H1 (cell line): Measurements from ENCODE around the gene ZNF473. TPM values are rescaled to one million over a fixed set of nuclear protein-coding genes. Genes with fewer than 3 reads are reported as not detected.

Source experiments
- CTCF ChIA-PET: fragments of 300-600 bp; sonication (Branson Sonifier 250); formaldehyde crosslinking; loops from one replicate; lab custom pipeline; 2021; ENCODE audit not compliant: partially characterized antibody; lab: Charles Lee
- POLR2A ChIA-PET: fragments of 300-600 bp; sonication (Branson Sonifier 250); formaldehyde crosslinking; loops from one replicate; lab custom pipeline; 2021; ENCODE audit warnings: inconsistent platforms; ENCODE audit not compliant: partially characterized antibody; lab: Charles Lee
- DNase-seq, 2 experiments: peaks; one replicate each; pipeline versions ENCODE4 v3.0.0 to v3.0.0-alpha.2; 2010 to 2022; ENCODE audit warnings: low spot score in 2 of 2, low read depth in 1 of 2, mixed read lengths in 1 of 2
- FAIRE-seq: peaks from 2 replicates; lab custom pipeline; 2011; peaks lifted over from hg19 to GRCh38; lab: Jason Lieb, UNC
- H2AFZ ChIP-seq: 2 replicates; pipeline ENCODE4 v1.8.1; 2012; ENCODE audit warnings: low read length, inconsistent platforms
- H2AK5ac ChIP-seq: 2 replicates; pipeline ENCODE4 v1.6.1; 2013; ENCODE audit warnings: low read depth, low read length
- H2BK120ac ChIP-seq: replicated peaks from 2 replicates; pipeline ENCODE3; 2013; ENCODE audit warnings: low read depth, low read length, inconsistent platforms
- H2BK12ac ChIP-seq: 2 replicates; pipeline ENCODE4 v1.6.1; 2013; ENCODE audit warnings: low read depth, low read length
- H2BK15ac ChIP-seq: 2 replicates; pipeline ENCODE4 v1.6.1; 2013; ENCODE audit warnings: low read length
- H2BK20ac ChIP-seq: 2 replicates; pipeline ENCODE4 v1.6.1; 2013; ENCODE audit warnings: low read length
- H2BK5ac ChIP-seq: 2 replicates; pipeline ENCODE4 v1.6.1; 2013; ENCODE audit warnings: low read depth, low read length
- H3K14ac ChIP-seq: 2 replicates; pipeline ENCODE4 v1.6.1; 2013; ENCODE audit warnings: inconsistent platforms; ENCODE audit not compliant: insufficient read length
- H3K18ac ChIP-seq: 2 replicates; pipeline ENCODE4 v1.6.1; 2013; ENCODE audit warnings: low read length; ENCODE audit errors: extremely low read depth
- H3K23ac ChIP-seq: 2 replicates; pipeline ENCODE4 v1.6.1; 2013; ENCODE audit warnings: inconsistent platforms; ENCODE audit not compliant: insufficient read length
- H3K23me2 ChIP-seq: 2 replicates; pipeline ENCODE4 v1.6.1; 2013; ENCODE audit warnings: low read depth, low read length
- H3K27ac ChIP-seq: 2 replicates; pipeline ENCODE4 v1.6.1; 2011; ENCODE audit warnings: low read depth, low read length, inconsistent platforms
- H3K27me3 ChIP-seq, 4 experiments: replicated peaks in 1 of 4; 1 replicate in 1 of 4; 2 replicates in 3 of 4; pipeline versions ENCODE4 v1.6.1 to v1.8.1; 2011 to 2013; ENCODE audit warnings: low read length in 3 of 4, mild to moderate bottlenecking in 3 of 4, inconsistent platforms in 2 of 4, mixed read lengths in 2 of 4, moderate library complexity in 1 of 4; ENCODE audit not compliant: control insufficient read depth in 3 of 4, insufficient read depth in 3 of 4; ENCODE audit errors: extremely low read depth in 1 of 4
- H3K36me3 ChIP-seq, 4 experiments: 2 replicates each; pipeline versions ENCODE4 v1.6.1 to v1.8.1; 2011 to 2013; ENCODE audit warnings: mild to moderate bottlenecking in 4 of 4, low read length in 3 of 4, moderate library complexity in 2 of 4, control low read depth in 1 of 4, inconsistent platforms in 1 of 4; ENCODE audit not compliant: insufficient read depth in 4 of 4, control insufficient read depth in 2 of 4
- H3K4ac ChIP-seq: replicated peaks from 2 replicates; pipeline ENCODE3; 2013; ENCODE audit warnings: low read length, low read depth, mixed read lengths, inconsistent platforms; ENCODE audit not compliant: insufficient read length
- H3K4me1 ChIP-seq, 4 experiments: replicated peaks in 1 of 4; 1 replicate in 1 of 4; 2 replicates in 3 of 4; pipeline versions ENCODE4 v1.6.1 to v1.8.1; 2011 to 2013; ENCODE audit warnings: low read length in 3 of 4, inconsistent platforms in 2 of 4, mixed read lengths in 1 of 4; ENCODE audit not compliant: insufficient read depth in 4 of 4, control insufficient read depth in 3 of 4
- H3K4me2 ChIP-seq, 2 experiments: 2 replicates each; pipeline versions ENCODE4 v1.6.1 to v1.8.1; 2011 to 2013; ENCODE audit warnings: low read depth in 2 of 2, low read length in 2 of 2, control low read depth in 1 of 2, inconsistent platforms in 1 of 2, mild to moderate bottlenecking in 1 of 2; ENCODE audit not compliant: insufficient read depth in 1 of 2
- H3K4me3 ChIP-seq, 4 experiments: fragments of 200-600, 300-600 bp in 1 of 4; sonication (generic), shearing (Covaris generic), sonication (Bioruptor Twin) in 1 of 4; 2 replicates each; pipeline versions ENCODE4 v1.5.1 to v1.8.1; 2011 to 2016; ENCODE audit warnings: low read length in 4 of 4, low read depth in 3 of 4, control low read depth in 2 of 4, inconsistent platforms in 2 of 4, mild to moderate bottlenecking in 2 of 4, mixed read lengths in 1 of 4, moderate library complexity in 1 of 4; ENCODE audit not compliant: insufficient read depth in 2 of 4; ENCODE audit errors: extremely low read depth in 1 of 4
- H3K56ac ChIP-seq: replicated peaks from 2 replicates; pipeline ENCODE3; 2013; ENCODE audit warnings: low read depth, mild to moderate bottlenecking, mixed read lengths, low read length, inconsistent platforms; ENCODE audit not compliant: insufficient read length
- H3K79me1 ChIP-seq: 2 replicates; pipeline ENCODE4 v1.6.1; 2013; ENCODE audit warnings: low read depth, low read length, control low read depth
- H3K79me2 ChIP-seq, 2 experiments: 2 replicates each; pipeline versions ENCODE4 v1.6.1 to v1.8.1; 2012 to 2013; ENCODE audit warnings: low read length in 2 of 2, mild to moderate bottlenecking in 2 of 2, inconsistent platforms in 1 of 2; ENCODE audit not compliant: insufficient read depth in 2 of 2, control insufficient read depth in 1 of 2
- H3K9ac ChIP-seq, 4 experiments: replicated peaks in 1 of 4; 1 replicate in 1 of 4; 2 replicates in 3 of 4; pipeline versions ENCODE4 v1.6.1 to v1.8.1; 2011 to 2013; ENCODE audit warnings: low read depth in 3 of 4, low read length in 3 of 4, control low read depth in 2 of 4, mild to moderate bottlenecking in 2 of 4, moderate library complexity in 2 of 4, inconsistent platforms in 1 of 4; ENCODE audit errors: extremely low read depth in 1 of 4
- H3K9me3 ChIP-seq, 2 experiments: 2 replicates each; pipeline versions ENCODE4 v1.6.1 to v1.8.1; 2012 to 2013; ENCODE audit warnings: mild to moderate bottlenecking in 2 of 2, moderate library complexity in 2 of 2, control low read depth in 1 of 2, inconsistent platforms in 1 of 2, low read depth in 1 of 2, low read length in 1 of 2, mixed read lengths in 1 of 2; ENCODE audit not compliant: insufficient read depth in 2 of 2
- H4K20me1 ChIP-seq, 2 experiments: replicated peaks in 1 of 2; 2 replicates each; pipeline versions ENCODE3 to v1.8.1; 2011 to 2013; ENCODE audit warnings: inconsistent platforms in 2 of 2, low read length in 2 of 2, mild to moderate bottlenecking in 1 of 2; ENCODE audit not compliant: insufficient read depth in 2 of 2, control insufficient read depth in 1 of 2
- H4K5ac ChIP-seq: 2 replicates; pipeline ENCODE4 v1.6.1; 2013; ENCODE audit warnings: low read length, low read depth, mixed read lengths, inconsistent platforms; ENCODE audit not compliant: insufficient read length
- H4K8ac ChIP-seq: 2 replicates; pipeline ENCODE4 v1.8.0; 2013; ENCODE audit warnings: mild to moderate bottlenecking, moderate library complexity, low read length, inconsistent platforms; ENCODE audit not compliant: insufficient read depth; ENCODE audit errors: extremely low read depth
- H4K91ac ChIP-seq: replicated peaks from 2 replicates; pipeline ENCODE3; 2013; ENCODE audit warnings: low read length, mixed read lengths, inconsistent platforms; ENCODE audit not compliant: insufficient read length
- CEBPB ChIP-seq: IDR thresholded peaks from 2 replicates; pipeline ENCODE4 v1.6.1; 2012; ENCODE audit warnings: low read depth, low read length
- CTCF ChIP-seq, 3 experiments: IDR thresholded peaks; 1 replicate in 2 of 3; 2 replicates in 1 of 3; pipeline versions ENCODE4 v1.5.1 to v1.6.1; 2011; ENCODE audit warnings: low read length in 3 of 3, mild to moderate bottlenecking in 3 of 3, inconsistent platforms in 2 of 3, low read depth in 1 of 3, moderate library complexity in 1 of 3; ENCODE audit not compliant: insufficient read depth in 1 of 3; ENCODE audit errors: control extremely low read depth in 1 of 3
- EGR1 ChIP-seq: IDR thresholded peaks from 2 replicates; pipeline ENCODE4 v1.6.1; 2011; ENCODE audit warnings: low read depth, low read length, borderline replicate concordance
- FOSL1 ChIP-seq: IDR thresholded peaks from 2 replicates; pipeline ENCODE4 v1.6.1; 2011; ENCODE audit warnings: mild to moderate bottlenecking, low read depth, low read length, moderate library complexity; ENCODE audit not compliant: insufficient read depth
- RNF2 ChIP-seq: fragments of 200-900, 300-1000 bp; sonication (generic); IDR thresholded peaks from 2 replicates; pipeline ENCODE4 v1.7.1; 2016; ENCODE audit warnings: borderline replicate concordance, low read depth, mild to moderate bottlenecking, antibody characterized with exemption, low read length; ENCODE audit not compliant: poor library complexity, severe bottlenecking; ENCODE audit errors: missing control alignments
- SP1 ChIP-seq: IDR thresholded peaks from 2 replicates; pipeline ENCODE4 v1.6.1; 2011; ENCODE audit warnings: low read depth, low read length
- SRF ChIP-seq: IDR thresholded peaks from 2 replicates; pipeline ENCODE4 v1.6.1; 2011; ENCODE audit warnings: mild to moderate bottlenecking, low read depth, low read length, moderate library complexity
- SUZ12 ChIP-seq: fragments of 200-600 bp; sonication (generic); IDR thresholded peaks from 2 replicates; pipeline ENCODE4 v1.6.1; 2012; ENCODE audit warnings: mild to moderate bottlenecking, inconsistent platforms, low read length, moderate library complexity, mixed read lengths
- YY1 ChIP-seq: IDR thresholded peaks from 2 replicates; pipeline ENCODE4 v1.6.1; 2011; ENCODE audit warnings: low read depth, mild to moderate bottlenecking, low read length
- WGBS, 2 experiments: shearing (Covaris generic) in 1 of 2; methylation state at CpG; one replicate each; pipeline versions ENCODE4 v1.1.6 to v1.1.7; 2013 to 2015; ENCODE audit warnings: low lambda C conversion rate in 2 of 2, mixed read lengths in 2 of 2, inconsistent platforms in 1 of 2, low coverage in 1 of 2, missing lambda C conversion rate in 1 of 2; ENCODE audit not compliant: insufficient replicate concordance in 2 of 2, insufficient coverage in 1 of 2, insufficient read length in 1 of 2; ENCODE audit errors: extremely low coverage in 1 of 2, missing lambda C conversion rate in 1 of 2; 5-methylcytosine and 5-hydroxymethylcytosine counted together
- polyA plus RNA-seq, 7 experiments: library from polyadenylated mRNA; depleted of rRNA in 3 of 7; stranded (reverse) in 5 of 7; unstranded in 2 of 7; fragments of >200 nt in 5 of 7; fragments of 200-250 nt in 2 of 7; gene quantifications; 1 replicate in 5 of 7; 2 replicates in 1 of 7; 4 replicates in 1 of 7; pipeline versions ENCODE4 v1.2.1 to v1.2.3, GENCODE V29; 2011 to 2013; ENCODE audit warnings: missing spikeins in 2 of 7, mixed read lengths in 2 of 7
- total RNA-seq: library from RNA; stranded (reverse); fragmentation: NEBNext Ultra II Directional; extraction: Animal tissue kit (Norgen Biotek cat#: 25700); gene quantifications from 2 replicates; pipeline ENCODE4 v1.2.1, GENCODE V29; 2021
- TF ChIP-seq, protein P1 (sequence below): IDR thresholded peaks from 2 replicates; pipeline ENCODE4 v1.6.1; 2012; ENCODE audit warnings: inconsistent platforms

ZNF473 gene
- total and polyA plus RNA-seq, 2 of the 8 experiments (the other 6 are each of a cell fraction or from before 2014, with no cell fraction given): 5.2 to 11.7 TPM

DNA sequence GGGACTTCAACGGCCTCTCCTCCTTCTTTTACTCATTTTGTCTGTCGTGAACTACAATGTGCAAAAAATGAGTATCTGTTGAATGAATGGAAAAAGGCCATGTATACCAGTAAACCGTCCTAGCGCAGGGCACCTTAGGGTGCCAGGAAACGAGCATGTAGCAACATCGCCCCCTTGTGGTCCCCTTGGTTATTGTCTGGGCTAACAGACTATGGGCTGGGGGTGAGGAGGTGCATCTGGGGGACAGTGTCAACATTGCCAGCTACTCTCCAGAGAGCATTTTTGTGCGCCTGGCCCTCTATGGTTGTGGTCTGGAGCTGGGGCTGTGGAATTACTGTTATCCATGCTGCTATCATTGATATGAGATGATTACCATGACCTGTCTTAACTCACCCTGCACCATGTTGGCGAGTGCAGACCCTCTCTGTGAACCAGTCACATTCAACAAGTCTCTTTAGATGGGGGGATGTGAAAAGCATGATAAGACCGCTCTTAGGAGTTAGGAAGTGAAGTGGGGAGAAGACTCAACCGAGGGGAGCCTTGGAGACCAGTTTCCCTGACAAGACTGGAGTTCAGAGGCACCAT is 42.1 kb upstream of the ZNF473 start:
- Histone ChIP-seq H2AK5ac (no peak overlapping the region), H3K18ac (no peak overlapping the region), H3K4me3 (no peak overlapping the region), H3K56ac (no peak overlapping the region), H3K27ac (no peak overlapping the region), H3K4me1 (no peaks in the 10 kb centered on the region), H4K8ac (no peak overlapping the region), H4K20me1 (peaks cover 0 to 27% of the 10 kb centered on the region in 2 experiments), H3K79me1 (no peaks in the 10 kb centered on the region), H3K36me3 (no peaks in the 10 kb centered on the region), H3K79me2 (no peaks in the 10 kb centered on the region), H2BK15ac (no peak overlapping the region), H2AFZ (no peak overlapping the region), H3K23ac (no peak overlapping the region), H2BK20ac (no peak overlapping the region), H3K14ac (no peak overlapping the region), H3K27me3 (no peaks in the 10 kb centered on the region), H3K23me2 (no peaks in the 10 kb centered on the region), H3K9ac (no peak overlapping the region), H2BK120ac (no peak overlapping the region), H4K91ac (no peak overlapping the region), H3K4ac (no peak overlapping the region), H2BK5ac (no peak overlapping the region), H3K4me2 (no peak overlapping the region), H3K9me3 (no peaks in the 10 kb centered on the region), H4K5ac (no peak overlapping the region), H2BK12ac (no peak overlapping the region)
- DNase-seq: peak in 1 of 2 experiments; percentile 88
- ChIA-PET POLR2A (interaction anchor here (1.0 to 6.1 kb wide), 3 partner anchors 12 to 54 kb away, joined by 3 to 36 read pairs (median 15); partner anchors contain the start of gene NUP62), CTCF (interaction anchor here (0.7 to 16.2 kb wide), 26 partner anchors 11 to 152 kb away, joined by 3 to 231 read pairs (median 6); partner anchors contain the start of gene NUP62)
- FAIRE-seq: peak; percentile 78
- WGBS, 2 experiments: 43% methylated on average over 10 of the region's 10 CpGs; no CpG with 5 or more reads in 1 of the 2 experiments
- TF ChIP-seq SP1 (no peak), RNF2 (no peak), CEBPB (no peak), CTCF (IDR thresholded peaks at IDR 0.05; ENCODE audit: control extremely low read depth in 1 of 3, insufficient read depth in 1 of 3, low read depth in 1 of 3, low read length in 3 of 3) (peak; percentile 91 to 95 (median 93)), FOSL1 (no peak), SRF (no peak), SUZ12 (no peak), YY1 (0 out of 2 replicates have a peak, but pooled peaks have one; percentile 20), EGR1 (no peak)
- TF ChIP-seq, protein P1, sequence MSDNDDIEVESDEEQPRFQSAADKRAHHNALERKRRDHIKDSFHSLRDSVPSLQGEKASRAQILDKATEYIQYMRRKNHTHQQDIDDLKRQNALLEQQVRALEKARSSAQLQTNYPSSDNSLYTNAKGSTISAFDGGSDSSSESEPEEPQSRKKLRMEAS: 0 out of 2 replicates have a peak, but pooled peaks have one; percentile 15
